ENCODE data around the gene SUGCT. TPM values are rescaled to one million over a fixed set of nuclear protein-coding genes. Genes with fewer than 3 reads are reported as not detected.
A peak's percentile ranks its signal among the peaks of the same experiment; 100 is the strongest.

The SUGCT gene
- total RNA-seq, 1 donor from 2014 or later = 9.8 TPM

DNA sequence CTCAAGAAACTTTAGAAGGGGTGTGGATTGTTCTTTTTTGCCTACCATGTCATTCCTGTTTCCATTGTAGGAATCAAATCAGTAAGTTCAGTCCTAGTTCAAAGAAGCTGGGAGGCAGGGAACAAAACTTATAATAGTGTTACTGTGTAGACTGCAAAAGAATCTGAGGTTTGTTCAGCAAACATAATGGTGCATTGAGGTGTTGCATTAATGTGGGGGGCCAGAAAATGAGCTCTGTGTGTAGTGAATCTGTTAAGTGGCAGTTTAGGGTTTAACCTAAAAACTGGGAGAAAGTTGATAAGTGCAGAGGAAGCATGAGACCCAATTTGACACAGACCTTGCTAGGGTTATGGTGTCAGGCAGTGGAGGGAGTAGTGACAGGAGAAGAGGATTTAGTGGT, 197.7 kb downstream of the SUGCT start:
- H3K4me1 Mint-ChIP-seq = peaks cover 33% of the 10 kb centered on the region
- peaks cover 13% of the 10 kb centered on the region for H3K9me3 Mint-ChIP-seq
- H3K27ac Mint-ChIP-seq = peak overlapping the region; percentile 54
- TF ChIP-seq, protein P1, sequence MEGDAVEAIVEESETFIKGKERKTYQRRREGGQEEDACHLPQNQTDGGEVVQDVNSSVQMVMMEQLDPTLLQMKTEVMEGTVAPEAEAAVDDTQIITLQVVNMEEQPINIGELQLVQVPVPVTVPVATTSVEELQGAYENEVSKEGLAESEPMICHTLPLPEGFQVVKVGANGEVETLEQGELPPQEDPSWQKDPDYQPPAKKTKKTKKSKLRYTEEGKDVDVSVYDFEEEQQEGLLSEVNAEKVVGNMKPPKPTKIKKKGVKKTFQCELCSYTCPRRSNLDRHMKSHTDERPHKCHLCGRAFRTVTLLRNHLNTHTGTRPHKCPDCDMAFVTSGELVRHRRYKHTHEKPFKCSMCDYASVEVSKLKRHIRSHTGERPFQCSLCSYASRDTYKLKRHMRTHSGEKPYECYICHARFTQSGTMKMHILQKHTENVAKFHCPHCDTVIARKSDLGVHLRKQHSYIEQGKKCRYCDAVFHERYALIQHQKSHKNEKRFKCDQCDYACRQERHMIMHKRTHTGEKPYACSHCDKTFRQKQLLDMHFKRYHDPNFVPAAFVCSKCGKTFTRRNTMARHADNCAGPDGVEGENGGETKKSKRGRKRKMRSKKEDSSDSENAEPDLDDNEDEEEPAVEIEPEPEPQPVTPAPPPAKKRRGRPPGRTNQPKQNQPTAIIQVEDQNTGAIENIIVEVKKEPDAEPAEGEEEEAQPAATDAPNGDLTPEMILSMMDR (IDR thresholded peaks at IDR 0.05; ENCODE audit: unreplicated experiment) = no peak
- DNase-seq (ENCODE audit: low spot score in 2 of 2, unreplicated experiment in 2 of 2) = no peak
- no peak overlapping the region for H3K4me3 Mint-ChIP-seq
- peaks cover 14% of the 10 kb centered on the region for H3K36me3 Mint-ChIP-seq
- no peaks in the 10 kb centered on the region for H3K27me3 Mint-ChIP-seq (ENCODE audit: low read depth)

DNA sequence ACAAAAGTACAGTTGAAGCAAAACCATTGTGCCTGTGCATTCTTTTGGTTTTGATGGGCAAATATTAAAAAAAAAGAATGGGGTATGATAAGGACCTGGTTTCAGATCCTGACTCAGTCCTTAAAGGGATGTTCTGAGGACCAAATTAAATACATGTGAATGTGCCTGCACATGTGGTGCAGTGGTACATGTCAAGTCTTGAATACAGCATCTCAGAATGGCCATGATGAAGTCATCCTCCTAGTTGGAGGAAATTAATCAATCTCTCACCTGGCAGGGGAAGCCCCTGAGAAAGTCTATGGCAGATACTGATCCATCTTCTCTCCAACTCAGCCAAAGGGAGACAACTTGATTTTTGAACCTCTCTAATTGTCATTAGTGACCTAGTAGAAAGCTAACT, 207.0 kb downstream of the SUGCT start:
- H3K27ac Mint-ChIP-seq = no peak overlapping the region

DNA sequence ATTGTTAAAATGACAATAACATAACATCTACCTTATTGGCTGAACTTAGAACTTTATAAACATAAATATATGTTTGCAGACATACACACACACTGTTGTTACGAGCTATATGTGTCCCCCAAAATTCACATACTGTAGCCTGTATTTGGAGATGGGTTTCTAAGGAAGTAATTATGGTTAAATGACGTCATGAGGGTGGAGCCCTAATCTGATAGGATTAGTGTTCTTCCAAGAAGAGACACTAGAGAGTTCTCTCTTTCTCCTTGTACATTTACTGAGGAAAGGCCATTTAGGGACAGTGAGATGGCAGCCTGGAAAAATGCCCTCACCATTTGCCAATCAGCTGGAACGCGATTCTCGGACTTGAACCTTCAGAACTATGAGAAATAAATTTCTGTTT, 211.7 kb downstream of the SUGCT start:
- Mint-ChIP-seq H3K27ac (no peak overlapping the region), H3K9me3 (no peaks in the 10 kb centered on the region), H3K4me1 (peaks cover 22% of the 10 kb centered on the region), H3K36me3 (no peaks in the 10 kb centered on the region), H3K4me3 (no peak overlapping the region), H3K27me3 (ENCODE audit: low read depth) (no peaks in the 10 kb centered on the region)
- TF ChIP-seq, protein P1 (IDR thresholded peaks at IDR 0.05; ENCODE audit: unreplicated experiment) = no peak
- DNase-seq (ENCODE audit: low spot score in 2 of 2, unreplicated experiment in 2 of 2) = no peak

More for the DNA sequence above, 207.0 kb downstream of the SUGCT start:
- TF ChIP-seq, protein P1 (IDR thresholded peaks at IDR 0.05; ENCODE audit: unreplicated experiment) = no peak
- H3K36me3 Mint-ChIP-seq = peaks cover 22% of the 10 kb centered on the region
- no peaks in the 10 kb centered on the region for H3K27me3 Mint-ChIP-seq (ENCODE audit: low read depth)
- no peak for DNase-seq (ENCODE audit: low spot score in 2 of 2, unreplicated experiment in 2 of 2)
- peaks cover 21% of the 10 kb centered on the region for H3K9me3 Mint-ChIP-seq
- peaks cover 4% of the 10 kb centered on the region for H3K4me1 Mint-ChIP-seq
- H3K4me3 Mint-ChIP-seq = no peak overlapping the region

DNA sequence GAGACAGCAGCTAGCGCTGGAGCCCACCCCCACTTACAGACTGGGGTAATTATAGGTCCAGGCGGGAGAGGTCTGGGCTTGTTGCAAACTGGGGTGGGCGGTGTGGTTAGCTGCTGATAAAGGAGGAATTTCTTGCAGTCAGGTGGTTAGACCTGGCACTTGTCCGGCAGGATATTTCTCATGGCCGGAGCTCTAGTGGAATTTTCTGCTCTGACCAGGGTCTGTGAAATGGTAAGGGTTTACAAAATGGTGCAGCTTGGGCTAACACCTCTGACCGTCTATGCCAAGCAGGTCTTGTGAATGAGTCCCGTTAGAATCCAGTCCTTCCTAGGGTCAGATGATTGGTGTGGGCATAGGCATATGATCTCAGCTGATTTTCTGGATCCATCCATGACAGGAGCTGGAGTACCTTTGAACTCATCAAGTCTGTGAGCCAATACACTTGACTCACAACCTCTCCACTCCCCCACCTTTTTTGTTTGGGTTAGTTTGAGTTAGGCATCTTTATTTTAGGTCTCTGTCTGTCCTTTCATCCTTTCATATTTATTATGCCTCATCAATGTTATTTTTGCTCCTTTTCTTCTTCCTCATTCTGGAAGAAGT, 213.4 kb downstream of the SUGCT start:
- H3K36me3 Mint-ChIP-seq = peaks cover 8% of the 10 kb centered on the region
- no peak overlapping the region for H3K4me3 Mint-ChIP-seq
- no peaks in the 10 kb centered on the region for H3K27me3 Mint-ChIP-seq (ENCODE audit: low read depth)
- peak overlapping the region; percentile 87 for H3K27ac Mint-ChIP-seq
- H3K4me1 Mint-ChIP-seq = peaks cover 21% of the 10 kb centered on the region
- peaks cover 9% of the 10 kb centered on the region for H3K9me3 Mint-ChIP-seq
- TF ChIP-seq, protein P1 (IDR thresholded peaks at IDR 0.05; ENCODE audit: unreplicated experiment) = no peak
- no peak for DNase-seq (ENCODE audit: low spot score in 2 of 2, unreplicated experiment in 2 of 2)

DNA sequence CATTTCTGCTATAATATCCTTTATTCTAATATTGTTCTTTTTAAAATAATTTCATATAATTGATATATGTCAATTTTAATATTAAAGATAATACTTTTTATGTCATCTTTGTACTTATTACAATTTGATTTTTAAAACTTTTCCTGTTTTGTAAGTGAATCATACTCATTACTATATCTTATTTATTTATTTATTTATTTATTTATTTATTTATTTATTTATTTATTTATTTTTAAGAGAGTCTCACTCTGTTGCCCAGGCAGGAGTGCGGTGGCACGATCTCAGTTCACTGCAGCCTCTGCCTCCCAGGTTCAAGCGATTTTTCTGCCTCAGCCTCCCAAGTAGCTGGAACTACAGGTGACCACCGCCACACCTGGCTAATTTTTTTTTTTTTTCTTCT, 215.3 kb downstream of the SUGCT start:
- Mint-ChIP-seq H3K4me3 (no peak overlapping the region), H3K27me3 (ENCODE audit: low read depth) (no peaks in the 10 kb centered on the region), H3K27ac (no peak overlapping the region), H3K4me1 (peaks cover 27% of the 10 kb centered on the region), H3K36me3 (peaks cover 8% of the 10 kb centered on the region), H3K9me3 (peaks cover 9% of the 10 kb centered on the region)
- TF ChIP-seq, protein P1 (IDR thresholded peaks at IDR 0.05; ENCODE audit: unreplicated experiment) = no peak
- DNase-seq (ENCODE audit: low spot score in 2 of 2, unreplicated experiment in 2 of 2) = no peak

All from mesothelial cell of epicardium (in vitro differentiated cells).